Prostate gland (tissue), 2 donors: ENCODE results near the gene RPS6KL1. TPM values are rescaled to one million over a fixed set of nuclear protein-coding genes. Genes with fewer than 3 reads are reported as not detected.

Source experiments
- DNase-seq: peaks from one replicate; pipeline ENCODE4 v3.0.0-alpha.2; 2019; ENCODE audit warnings: low spot score
- H3K27ac ChIP-seq, 2 donors: fragments of 200-600 bp; sonication (generic); 2 replicates each; pipeline ENCODE4 v1.5.1; 2017 to 2019
- H3K27me3 ChIP-seq: fragments of 200-600 bp; sonication (generic); replicated peaks from 2 replicates; pipeline ENCODE4 v1.5.1; 2019; ENCODE audit not compliant: insufficient read depth
- H3K36me3 ChIP-seq, 2 donors: fragments of 200-600 bp; sonication (generic); 1 replicate in 1 of 2; 2 replicates in 1 of 2; pipeline versions ENCODE4 v1.5.1 to v1.8.1; 2017 to 2019
- H3K4me1 ChIP-seq: fragments of 200-600 bp; sonication (generic); replicated peaks from 2 replicates; pipeline ENCODE4 v1.5.1; 2019
- H3K4me3 ChIP-seq, 2 donors: fragments of 200-600 bp; sonication (generic); 2 replicates each; pipeline ENCODE4 v1.5.1; 2017 to 2019
- H3K9me3 ChIP-seq: fragments of 200-600 bp; sonication (generic); 2 replicates; pipeline ENCODE4 v1.5.1; 2017
- POLR2A ChIP-seq: fragments of 450-650 bp; IDR thresholded peaks from one replicate; pipeline ENCODE4 v1.6.1; 2016; ENCODE audit warnings: antibody characterized with exemption, mild to moderate bottlenecking
- POLR2AphosphoS5 ChIP-seq: sonication (generic); formaldehyde crosslinking; IDR thresholded peaks from one replicate; pipeline ENCODE4 v1.6.1; 2017; ENCODE audit warnings: antibody characterized with exemption
- WGBS: methylation state at CpG from one replicate; pipeline ENCODE4 v1.1.5; 2018; 5-methylcytosine and 5-hydroxymethylcytosine counted together
- intact Hi-C: fragments of 100-400 bp; cut with DNase I; formaldehyde crosslinking; loops from one replicate; pipeline ENCODE4 v1.14.2; 2022
- total RNA-seq, 2 donors: library from RNA; depleted of rRNA; stranded (reverse); fragments of >200 nt; gene quantifications; one replicate each; pipeline ENCODE4 v1.1.0, GENCODE V29; 2016
- TF ChIP-seq, protein P1 (sequence below), 4 experiments: fragments of 200-600 bp in 2 of 4; fragments of 450-650 bp in 2 of 4; sonication (generic) in 2 of 4; IDR thresholded peaks; 1 replicate in 3 of 4; 2 replicates in 1 of 4; pipeline ENCODE4 v1.5.1; 2016 to 2019; ENCODE audit warnings: antibody characterized with exemption in 4 of 4, mild to moderate bottlenecking in 2 of 4, moderate library complexity in 2 of 4

Gene RPS6KL1
- total RNA-seq, 2 donors from 2014 or later = 1.5 to 15.1 TPM

DNA sequence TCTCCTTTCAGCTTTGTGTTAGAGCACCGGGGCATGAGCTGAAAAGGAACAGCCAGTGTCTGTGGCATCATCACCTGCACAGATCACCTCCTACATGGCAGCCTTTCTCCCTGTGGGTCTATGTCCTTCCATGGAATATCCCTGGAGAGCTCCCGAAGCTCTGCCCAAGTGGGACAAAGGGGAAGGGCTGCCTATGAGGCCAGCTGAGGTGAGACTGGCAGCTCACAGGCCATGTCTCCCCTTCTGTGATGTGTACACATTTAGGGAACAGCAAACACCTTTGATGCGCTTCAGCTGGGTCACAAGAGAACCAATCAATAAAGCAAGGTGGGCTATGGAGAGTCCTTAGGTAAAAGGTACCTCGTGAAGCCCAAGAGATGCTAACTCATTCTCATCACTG, 51.2 kb downstream of the RPS6KL1 start:
- Histone ChIP-seq H3K9me3 (no peaks in the 10 kb centered on the region), H3K4me1 (no peaks in the 10 kb centered on the region), H3K36me3 (no peaks in the 10 kb centered on the region), H3K27ac (no peak overlapping the region), H3K27me3 (no peaks in the 10 kb centered on the region), H3K4me3 (no peak overlapping the region)
- intact Hi-C loops = no loop called here
- TF ChIP-seq POLR2AphosphoS5 (no peak), POLR2A (no peak)
- TF ChIP-seq, protein P1, sequence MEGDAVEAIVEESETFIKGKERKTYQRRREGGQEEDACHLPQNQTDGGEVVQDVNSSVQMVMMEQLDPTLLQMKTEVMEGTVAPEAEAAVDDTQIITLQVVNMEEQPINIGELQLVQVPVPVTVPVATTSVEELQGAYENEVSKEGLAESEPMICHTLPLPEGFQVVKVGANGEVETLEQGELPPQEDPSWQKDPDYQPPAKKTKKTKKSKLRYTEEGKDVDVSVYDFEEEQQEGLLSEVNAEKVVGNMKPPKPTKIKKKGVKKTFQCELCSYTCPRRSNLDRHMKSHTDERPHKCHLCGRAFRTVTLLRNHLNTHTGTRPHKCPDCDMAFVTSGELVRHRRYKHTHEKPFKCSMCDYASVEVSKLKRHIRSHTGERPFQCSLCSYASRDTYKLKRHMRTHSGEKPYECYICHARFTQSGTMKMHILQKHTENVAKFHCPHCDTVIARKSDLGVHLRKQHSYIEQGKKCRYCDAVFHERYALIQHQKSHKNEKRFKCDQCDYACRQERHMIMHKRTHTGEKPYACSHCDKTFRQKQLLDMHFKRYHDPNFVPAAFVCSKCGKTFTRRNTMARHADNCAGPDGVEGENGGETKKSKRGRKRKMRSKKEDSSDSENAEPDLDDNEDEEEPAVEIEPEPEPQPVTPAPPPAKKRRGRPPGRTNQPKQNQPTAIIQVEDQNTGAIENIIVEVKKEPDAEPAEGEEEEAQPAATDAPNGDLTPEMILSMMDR (IDR thresholded peaks at IDR 0.05) = no peak
- 85% methylated on average over 4 of the region's 4 CpGs for WGBS
- DNase-seq = no peak

DNA sequence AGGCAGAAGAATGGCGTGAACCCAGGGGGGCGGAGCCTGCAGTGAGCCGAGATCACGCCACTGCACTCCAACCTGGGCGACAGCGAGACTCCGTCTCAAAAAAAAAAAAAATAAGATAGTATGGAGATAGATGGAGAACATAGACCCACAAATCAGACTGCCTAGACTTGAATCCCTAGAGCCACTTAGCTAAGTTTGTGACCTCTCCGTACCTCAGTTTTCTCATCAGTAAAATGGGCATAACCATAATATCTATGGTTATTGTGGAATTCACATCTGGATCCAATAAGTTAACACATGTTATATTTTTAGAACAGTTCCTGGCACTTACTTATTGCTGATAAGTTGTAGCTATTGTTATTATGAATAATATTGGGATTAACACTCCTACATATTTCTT, 54.3 kb downstream of the RPS6KL1 start:
- no peaks in the 10 kb centered on the region for H3K27me3 ChIP-seq
- WGBS = 90% methylated on average over 8 of the region's 8 CpGs
- DNase-seq = no peak
- intact Hi-C loops = no loop called here
- no peak overlapping the region for H3K27ac ChIP-seq
- no peaks in the 10 kb centered on the region for H3K4me1 ChIP-seq
- no peak overlapping the region for H3K4me3 ChIP-seq
- TF ChIP-seq, protein P1 (IDR thresholded peaks at IDR 0.05) = no peak
- TF ChIP-seq POLR2A = no peak
- no peak for TF ChIP-seq POLR2AphosphoS5
- H3K9me3 ChIP-seq = no peaks in the 10 kb centered on the region
- H3K36me3 ChIP-seq = no peaks in the 10 kb centered on the region

GRCh38 chr14:74867673-74868072, 55.4 kb downstream of the RPS6KL1 start:
- Histone ChIP-seq H3K9me3 (no peaks in the 10 kb centered on the region), H3K36me3 (no peaks in the 10 kb centered on the region), H3K27ac (no peak overlapping the region), H3K27me3 (no peaks in the 10 kb centered on the region), H3K4me1 (no peaks in the 10 kb centered on the region), H3K4me3 (no peak overlapping the region)
- intact Hi-C loops = no loop called here
- 57% methylated on average over 5 of the region's 5 CpGs for WGBS
- TF ChIP-seq, protein P1 (IDR thresholded peaks at IDR 0.05) = no peak
- TF ChIP-seq POLR2A (no peak), POLR2AphosphoS5 (no peak)
- DNase-seq = no peak

DNA sequence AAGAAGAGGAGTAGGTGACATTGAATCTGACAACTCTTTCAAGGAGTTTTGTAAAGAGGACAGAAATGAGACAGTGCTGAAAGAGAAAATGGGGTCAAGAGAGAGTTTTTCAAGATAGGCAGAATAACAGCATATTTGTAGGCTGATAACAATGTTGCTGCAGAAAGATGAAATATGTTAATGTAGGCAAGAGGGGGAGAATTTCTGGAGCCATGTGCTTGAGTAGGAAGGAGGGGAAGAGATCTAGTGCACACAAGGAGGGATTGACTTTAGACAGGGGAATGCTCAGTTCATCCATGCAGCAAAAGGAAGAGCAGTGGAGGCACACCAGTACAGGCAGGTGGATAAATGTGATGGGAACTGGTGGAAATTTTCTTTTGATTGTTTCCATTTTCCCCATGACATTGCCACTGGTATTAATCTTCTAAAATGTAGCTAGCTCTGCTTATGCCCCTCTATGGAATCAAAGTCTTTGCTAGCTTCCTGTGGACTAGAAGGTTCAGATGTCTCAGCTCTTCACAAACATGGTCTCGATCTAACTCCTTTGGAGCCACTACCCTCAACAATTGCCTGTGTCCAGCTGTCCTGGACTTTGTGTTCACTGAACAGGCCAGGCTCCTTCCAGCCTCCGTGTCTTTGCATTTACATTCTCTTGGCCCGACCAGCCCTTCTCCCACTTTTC, 56.2 kb downstream of the RPS6KL1 start:
- 81% methylated on average over 3 of the region's 3 CpGs for WGBS
- DNase-seq = no peak
- no peaks in the 10 kb centered on the region for H3K4me1 ChIP-seq
- no peak overlapping the region for H3K27ac ChIP-seq
- no peaks in the 10 kb centered on the region for H3K27me3 ChIP-seq
- no peak overlapping the region for H3K4me3 ChIP-seq
- H3K9me3 ChIP-seq = no peaks in the 10 kb centered on the region
- H3K36me3 ChIP-seq = no peaks in the 10 kb centered on the region
- TF ChIP-seq, protein P1 (IDR thresholded peaks at IDR 0.05) = no peak
- no peak for TF ChIP-seq POLR2A
- TF ChIP-seq POLR2AphosphoS5 = no peak
- intact Hi-C loops = no loop called here

DNA sequence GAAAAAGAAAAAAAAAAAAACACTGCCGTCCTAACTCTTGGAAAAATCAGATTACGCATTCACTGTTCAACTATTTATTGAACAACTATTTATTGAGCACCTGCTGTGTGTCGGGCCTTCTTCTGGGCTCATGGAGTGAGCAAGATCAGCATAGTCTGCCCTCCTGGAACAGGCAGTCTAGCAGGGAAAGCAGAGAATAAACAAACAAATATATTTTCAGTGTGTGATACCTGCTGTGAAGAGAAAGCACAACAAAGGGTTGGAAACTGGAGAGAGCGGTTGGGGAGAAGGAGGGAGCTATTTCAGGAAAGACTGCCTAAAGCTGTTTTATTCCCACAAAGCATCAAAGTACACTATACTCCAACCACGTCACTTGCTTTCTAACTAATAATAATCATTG, 57.9 kb downstream of the RPS6KL1 start:
- Histone ChIP-seq H3K4me1 (no peaks in the 10 kb centered on the region), H3K27me3 (no peaks in the 10 kb centered on the region), H3K4me3 (no peak overlapping the region), H3K9me3 (no peaks in the 10 kb centered on the region), H3K27ac (no peak overlapping the region), H3K36me3 (no peaks in the 10 kb centered on the region)
- intact Hi-C loops = no loop called here
- DNase-seq = no peak
- WGBS = 87% methylated on average over 5 of the region's 5 CpGs
- TF ChIP-seq, protein P1 (IDR thresholded peaks at IDR 0.05) = no peak
- no peak for TF ChIP-seq POLR2A
- no peak for TF ChIP-seq POLR2AphosphoS5
